B cell (primary cell): Measurements from ENCODE around the gene RALGAPA2. TPM values are rescaled to one million over a fixed set of nuclear protein-coding genes. Genes with fewer than 3 reads are reported as not detected.

Source experiments
- ATAC-seq: fragments of 200-7000 bp; cut with Tn5 transposase; one replicate; pipeline ENCODE4 v1.10.0; 2021; ENCODE audit warnings: low read depth, mild to moderate bottlenecking, moderate number of reproducible peaks, moderate library complexity
- CTCF ChIA-PET: fragments of 350-600 bp; sonication (Branson Sonifier 250); formaldehyde crosslinking; loops from one replicate; lab custom pipeline; 2021; ENCODE audit warnings: antibody characterized with exemption, inconsistent platforms; lab: Charles Lee
- POLR2A ChIA-PET: fragments of 350-600 bp; sonication (Branson Sonifier 250); formaldehyde crosslinking; loops from one replicate; lab custom pipeline; 2021; ENCODE audit warnings: antibody characterized with exemption; lab: Charles Lee
- DNase-seq: peaks from one replicate; pipeline ENCODE4 v3.0.0; 2013
- H2AFZ ChIP-seq: 2 replicates; pipeline ENCODE4 v1.6.1; 2012; ENCODE audit warnings: mild to moderate bottlenecking, low read depth, low read length; ENCODE audit not compliant: insufficient read depth, poor library complexity, severe bottlenecking
- H3K27ac ChIP-seq, 2 donors: 1 replicate in 1 of 2; 2 replicates in 1 of 2; pipeline ENCODE4 v1.5.1; 2012 to 2013; ENCODE audit warnings: low read length in 2 of 2, mild to moderate bottlenecking in 2 of 2, moderate library complexity in 1 of 2
- H3K27me3 ChIP-seq, 4 experiments: fragments of 200-600 bp in 1 of 4; sonication (generic) in 1 of 4; replicated peaks in 1 of 4; 1 replicate in 2 of 4; 2 replicates in 2 of 4; pipeline versions ENCODE4 v1.6.1 to v1.7.0; 2013 to 2016; ENCODE audit warnings: low read length in 3 of 4, mild to moderate bottlenecking in 2 of 4, mixed read lengths in 1 of 4, moderate library complexity in 1 of 4; ENCODE audit not compliant: insufficient read depth in 4 of 4, control insufficient read depth in 3 of 4; ENCODE audit errors: control extremely low read depth in 1 of 4
- H3K36me3 ChIP-seq, 2 experiments: replicated peaks in 1 of 2; 1 replicate in 1 of 2; 2 replicates in 1 of 2; pipeline versions ENCODE4 v1.6.1 to v1.7.1; 2013; ENCODE audit warnings: low read length in 1 of 2; ENCODE audit not compliant: insufficient read depth in 2 of 2, control insufficient read depth in 1 of 2; ENCODE audit errors: control extremely low read depth in 1 of 2, extremely low read depth in 1 of 2
- H3K4me1 ChIP-seq, 2 donors: fragments of 200-600 bp in 1 of 2; sonication (generic) in 1 of 2; 1 replicate in 1 of 2; 2 replicates in 1 of 2; pipeline versions ENCODE4 v1.5.1 to v1.6.1; 2013 to 2017; ENCODE audit warnings: low read length in 2 of 2; ENCODE audit not compliant: control insufficient read depth in 2 of 2, insufficient read depth in 2 of 2
- H3K4me2 ChIP-seq: replicated peaks from 2 replicates; pipeline ENCODE3; 2012; ENCODE audit warnings: mild to moderate bottlenecking, low read depth, low read length; ENCODE audit not compliant: poor library complexity, severe bottlenecking
- H3K4me3 ChIP-seq, 5 experiments: fragments of 200-600 bp in 1 of 5; sonication (generic) in 1 of 5; 1 replicate in 3 of 5; 2 replicates in 2 of 5; pipeline versions ENCODE4 v1.5.1 to v1.7.0; 2011 to 2016; ENCODE audit warnings: low read length in 4 of 5, mild to moderate bottlenecking in 4 of 5, low read depth in 2 of 5, control low read depth in 1 of 5, moderate library complexity in 1 of 5; ENCODE audit not compliant: insufficient read depth in 1 of 5; ENCODE audit errors: control extremely low read depth in 1 of 5, extremely low read depth in 1 of 5
- H3K79me2 ChIP-seq: fragments of 200-600 bp; sonication (generic); one replicate; pipeline ENCODE4 v1.6.0; 2016; ENCODE audit warnings: low read length; ENCODE audit not compliant: control insufficient read depth, insufficient read depth
- H3K9ac ChIP-seq: fragments of 200-600 bp; sonication (generic); 2 replicates; pipeline ENCODE4 v1.6.1; 2017; ENCODE audit warnings: mild to moderate bottlenecking, low read length, moderate library complexity
- H3K9me3 ChIP-seq, 3 donors: one replicate each; pipeline versions ENCODE4 v1.6.1 to v1.7.1; 2013; ENCODE audit warnings: low read length in 2 of 3; ENCODE audit not compliant: control insufficient read depth in 2 of 3, insufficient read depth in 1 of 3; ENCODE audit errors: control extremely low read depth in 1 of 3
- H4K20me1 ChIP-seq: 2 replicates; pipeline ENCODE4 v1.6.0; 2012; ENCODE audit warnings: mild to moderate bottlenecking, low read length; ENCODE audit not compliant: insufficient read depth, control insufficient read depth, poor library complexity, severe bottlenecking
- H3K27ac Mint-ChIP-seq: one replicate; pipeline ENCODE4 v1.8.0; 2021; ENCODE audit warnings: mixed read lengths
- H3K27me3 Mint-ChIP-seq: one replicate; pipeline ENCODE4 v1.8.0; 2021; ENCODE audit warnings: mixed read lengths
- H3K4me1 Mint-ChIP-seq: one replicate; pipeline ENCODE4 v1.8.0; 2021; ENCODE audit warnings: mixed read lengths
- H3K4me3 Mint-ChIP-seq: one replicate; pipeline ENCODE4 v1.8.0; 2021; ENCODE audit warnings: mixed read lengths
- H3K9me3 Mint-ChIP-seq: one replicate; pipeline ENCODE4 v1.8.0; 2022; ENCODE audit warnings: mixed read lengths; ENCODE audit not compliant: insufficient read depth
- CTCF ChIP-seq: fragments of 200-600 bp; IDR thresholded peaks from one replicate; pipeline ENCODE4 v1.8.0; 2022; ENCODE audit warnings: antibody characterized with exemption, mild to moderate bottlenecking
- EZH2 ChIP-seq: IDR thresholded peaks from 2 replicates; pipeline ENCODE4 v1.6.1; 2012; ENCODE audit warnings: borderline replicate concordance, low read depth, mild to moderate bottlenecking, moderate library complexity, low read length; ENCODE audit not compliant: insufficient read depth, poor library complexity, severe bottlenecking
- WGBS: methylation state at CpG from one replicate; pipeline ENCODE4 v1.1.5; 2013; ENCODE audit warnings: missing lambda C conversion rate; ENCODE audit not compliant: insufficient coverage; 5-methylcytosine and 5-hydroxymethylcytosine counted together
- intact Hi-C: fragments of 100-400 bp; cut with micrococcal nuclease; formaldehyde crosslinking; loops from one replicate; pipeline ENCODE4 v1.10.0; 2022
- polyA plus RNA-seq: library from polyadenylated mRNA; depleted of rRNA; stranded (reverse); fragments of >200 nt; gene quantifications from 2 replicates; pipeline ENCODE4 v1.2.3, GENCODE V29; 2012
- total RNA-seq, 2 donors: library from RNA; stranded (reverse); fragments of 120-200 nt in 1 of 2; gene quantifications; 1 replicate in 1 of 2; 2 replicates in 1 of 2; pipeline versions ENCODE4 v1.2.3 to v1.2.4, GENCODE V29; 2013 to 2022

Gene RALGAPA2
- total and polyA plus RNA-seq, 2 donors (not counting 1 experiment from before 2014, with no cell fraction given) = 6.4 to 33.1 TPM

- ATAC-seq (no peak), DNase-seq (no peak)
- H3K4me3 Mint-ChIP-seq = no peak overlapping the region
- Histone ChIP-seq H4K20me1 (no peaks in the 10 kb centered on the region), H3K9ac (no peak overlapping the region), H3K27ac (no peak overlapping the region), H3K4me1 (no peaks in the 10 kb centered on the region), H3K4me3 (no peak overlapping the region), H3K27me3 (no peaks in the 10 kb centered on the region), H3K4me2 (no peak overlapping the region), H3K9me3 (no peaks in the 10 kb centered on the region), H3K79me2 (no peaks in the 10 kb centered on the region), H2AFZ (no peak overlapping the region), H3K36me3 (no peaks in the 10 kb centered on the region)
- CTCF ChIA-PET = no interaction called here
- no peaks in the 10 kb centered on the region for H3K9me3 Mint-ChIP-seq
- 92% methylated on average over 1 of the region's 4 CpGs for WGBS
- no peaks in the 10 kb centered on the region for H3K4me1 Mint-ChIP-seq
- POLR2A ChIA-PET = no interaction called here
- H3K27me3 Mint-ChIP-seq = peaks cover 5% of the 10 kb centered on the region
- H3K27ac Mint-ChIP-seq = no peak overlapping the region
- TF ChIP-seq EZH2 (no peak), CTCF (no peak)
- intact Hi-C loops = no loop called here
These were observed 9.0 kb upstream of the RALGAPA2 start for GRCh38 chr20:20721489-20721888.

DNA sequence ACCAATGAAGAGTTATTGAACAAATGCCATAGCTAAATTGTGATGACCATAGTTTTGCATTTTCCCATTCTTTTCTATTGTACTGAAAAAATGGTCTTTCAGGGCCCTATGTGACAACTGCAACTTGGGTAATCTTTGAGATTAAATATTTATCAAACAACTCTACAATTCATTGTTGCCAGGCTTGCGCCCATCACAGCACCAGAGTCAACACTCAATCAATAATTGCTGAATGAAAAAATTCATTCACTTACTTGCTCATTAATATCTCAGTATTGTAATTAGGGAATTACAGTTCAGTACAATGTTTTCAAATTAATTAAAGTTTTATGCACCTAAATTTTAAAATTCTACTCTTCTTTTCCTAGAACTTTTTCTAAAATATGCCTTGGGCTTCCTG is 7.7 kb upstream of the RALGAPA2 start:
- intact Hi-C loops = no loop called here
- no peak overlapping the region for H3K9ac ChIP-seq
- TF ChIP-seq EZH2 = no peak
- TF ChIP-seq CTCF = no peak

More for the DNA sequence above, 7.7 kb upstream of the RALGAPA2 start:
- Histone ChIP-seq H3K36me3 (no peaks in the 10 kb centered on the region), H3K27me3 (peaks cover 0 to 3% (median 0%) of the 10 kb centered on the region in 4 experiments), H3K79me2 (no peaks in the 10 kb centered on the region), H3K9me3 (no peaks in the 10 kb centered on the region), H3K27ac (no peak overlapping the region), H3K4me3 (no peak overlapping the region), H2AFZ (no peak overlapping the region), H3K4me2 (no peak overlapping the region), H3K4me1 (no peaks in the 10 kb centered on the region), H4K20me1 (no peaks in the 10 kb centered on the region)
- DNase-seq = no peak
- no peaks in the 10 kb centered on the region for H3K9me3 Mint-ChIP-seq
- ChIA-PET CTCF (no interaction called here), POLR2A (no interaction called here)
- no peak overlapping the region for H3K27ac Mint-ChIP-seq
- WGBS = no CpG with 5 or more reads among the region's 1 CpG
- no peak for ATAC-seq
- H3K4me1 Mint-ChIP-seq = no peaks in the 10 kb centered on the region
- H3K4me3 Mint-ChIP-seq = no peak overlapping the region
- no peaks in the 10 kb centered on the region for H3K27me3 Mint-ChIP-seq
